Sigmoid colon (tissue), 7 donors: ENCODE results near the gene PDCD1LG2. TPM values are rescaled to one million over a fixed set of nuclear protein-coding genes. Genes with fewer than 3 reads are reported as not detected.
A peak's percentile ranks its signal among the peaks of the same experiment; 100 is the strongest.

Source experiments
- DNase-seq: peaks from one replicate; pipeline ENCODE4 v3.0.0-alpha.2; 2019
- H3K27ac ChIP-seq, 4 donors: fragments of 200-600 bp; sonication (generic); one replicate each; pipeline ENCODE4 v1.5.1; 2016 to 2019; ENCODE audit warnings: mild to moderate bottlenecking in 1 of 4
- H3K27me3 ChIP-seq, 3 donors: fragments of 200-600 bp; sonication (generic); one replicate each; pipeline ENCODE4 v1.5.1; 2019; ENCODE audit warnings: mild to moderate bottlenecking in 1 of 3
- H3K36me3 ChIP-seq, 4 donors: fragments of 200-600 bp; sonication (generic); one replicate each; pipeline ENCODE4 v1.5.1; 2016 to 2019
- H3K4me1 ChIP-seq, 4 donors: fragments of 200-600 bp; sonication (generic); one replicate each; pipeline ENCODE4 v1.5.1; 2017 to 2019
- H3K4me3 ChIP-seq, 4 donors: fragments of 200-600 bp; sonication (generic); one replicate each; pipeline ENCODE4 v1.5.1; 2017 to 2019; ENCODE audit warnings: mild to moderate bottlenecking in 2 of 4, moderate library complexity in 1 of 4
- H3K9me3 ChIP-seq, 4 donors: fragments of 200-600 bp in 3 of 4; sonication (generic) in 3 of 4; one replicate each; pipeline versions ENCODE4 v1.5.1 to v1.6.1; 2013 to 2019
- CTCF ChIP-seq, 4 experiments: fragments of 450-650 bp in 3 of 4; fragments of 200-600 bp in 1 of 4; IDR thresholded peaks; one replicate each; pipeline ENCODE4 v1.5.1; 2016 to 2019; ENCODE audit warnings: antibody characterized with exemption in 4 of 4, mild to moderate bottlenecking in 3 of 4, moderate library complexity in 2 of 4
- EP300 ChIP-seq, 4 donors: sonication (generic); formaldehyde crosslinking; IDR thresholded peaks; one replicate each; pipeline ENCODE4 v1.6.1; 2017; ENCODE audit warnings: antibody characterized with exemption in 4 of 4
- POLR2A ChIP-seq, 2 donors: fragments of 450-650 bp; IDR thresholded peaks; one replicate each; pipeline ENCODE4 v1.6.1; 2016; ENCODE audit warnings: antibody characterized with exemption in 2 of 2, mild to moderate bottlenecking in 2 of 2, moderate library complexity in 2 of 2
- POLR2AphosphoS5 ChIP-seq, 4 donors: sonication (generic); formaldehyde crosslinking; IDR thresholded peaks; one replicate each; pipeline ENCODE4 v1.6.1; 2017; ENCODE audit warnings: antibody characterized with exemption in 4 of 4
- WGBS, 2 donors: extraction: QIAGEN DNeasy Blood & Tissue Kit; methylation state at CpG; one replicate each; pipeline ENCODE4 v1.1.7; 2013; 5-methylcytosine and 5-hydroxymethylcytosine counted together
- intact Hi-C: fragments of 100-400 bp; cut with DNase I; formaldehyde crosslinking; loops from one replicate; pipeline ENCODE4 v1.15.1; 2023
- polyA plus RNA-seq, 3 donors: library from polyadenylated mRNA; stranded (reverse); fragments of 200-250 nt; gene quantifications; one replicate each; pipeline ENCODE4 v1.2.3, GENCODE V29; 2013
- total RNA-seq, 4 donors: library from RNA; depleted of rRNA; stranded (reverse); fragments of >200 nt; gene quantifications; one replicate each; pipeline ENCODE4 v1.1.0, GENCODE V29; 2016
- donor health status: healthy with polysubstance abuse.
- donor health status: Bipolar disorder and iron deficiency.
- donor health status: healthy.

PDCD1LG2 gene
- total and polyA plus RNA-seq, 7 donors: 0.60 to 2.8 (median 1.2) TPM

GRCh38 chr9:5593904-5594303, 83.6 kb downstream of the PDCD1LG2 start:
- no peaks in the 10 kb centered on the region for H3K4me1 ChIP-seq
- no peak overlapping the region for H3K27ac ChIP-seq
- TF ChIP-seq POLR2A (IDR thresholded peaks at IDR 0.05) (no peak), EP300 (IDR thresholded peaks at IDR 0.05) (no peak), POLR2AphosphoS5 (IDR thresholded peaks at IDR 0.05) (no peak), CTCF (IDR thresholded peaks at IDR 0.05) (no peak)
- no peak overlapping the region for H3K4me3 ChIP-seq
- H3K36me3 ChIP-seq: no peaks in the 10 kb centered on the region
- 50 to 80% methylated on average over 2 of the region's 2 CpGs for WGBS, 2 donors
- no peaks in the 10 kb centered on the region for H3K27me3 ChIP-seq
- H3K9me3 ChIP-seq: no peaks in the 10 kb centered on the region
- intact Hi-C loops: loop anchor here (5.0 to 10.0 kb wide), 2 partner anchors 409 to 832 kb away; partner anchors contain the start of gene INSL6
- DNase-seq: no peak

GRCh38 chr9:5596173-5596572, 85.8 kb downstream of the PDCD1LG2 start:
- intact Hi-C loops: loop anchor here (10.0 kb wide), 1 partner anchor 411 kb away; the partner anchor contains the start of gene INSL6
- no peaks in the 10 kb centered on the region for H3K36me3 ChIP-seq
- no peak overlapping the region for H3K27ac ChIP-seq
- DNase-seq: no peak
- no peaks in the 10 kb centered on the region for H3K27me3 ChIP-seq
- WGBS, 2 donors: 44 to 88% methylated on average over 2 of the region's 2 CpGs
- no peak for TF ChIP-seq CTCF (IDR thresholded peaks at IDR 0.05)
- TF ChIP-seq EP300 (IDR thresholded peaks at IDR 0.05): no peak
- no peak for TF ChIP-seq POLR2A (IDR thresholded peaks at IDR 0.05)
- no peak for TF ChIP-seq POLR2AphosphoS5 (IDR thresholded peaks at IDR 0.05)
- no peaks in the 10 kb centered on the region for H3K9me3 ChIP-seq
- no peak overlapping the region for H3K4me3 ChIP-seq
- no peaks in the 10 kb centered on the region for H3K4me1 ChIP-seq

GRCh38 chr9:5608298-5609225, 98.2 kb downstream of the PDCD1LG2 start:
- peak overlapping the region; percentile 23 to 78 (median 26) for H3K27ac ChIP-seq
- WGBS, 2 donors: 49 to 54% methylated on average over 6 of the region's 6 CpGs
- no peak for TF ChIP-seq EP300 (IDR thresholded peaks at IDR 0.05)
- no peak for TF ChIP-seq CTCF (IDR thresholded peaks at IDR 0.05)
- TF ChIP-seq POLR2A (IDR thresholded peaks at IDR 0.05): no peak
- TF ChIP-seq POLR2AphosphoS5 (IDR thresholded peaks at IDR 0.05): no peak

GRCh38 chr9:5609226-5609596, 98.9 kb downstream of the PDCD1LG2 start:
- no peak for DNase-seq
- 58 to 91% methylated on average over 3 of the region's 3 CpGs for WGBS, 2 donors
- H3K4me1 ChIP-seq: peaks cover 0 to 4% (median 2%) of the 10 kb centered on the region in 4 donors
- no peaks in the 10 kb centered on the region for H3K27me3 ChIP-seq
- H3K36me3 ChIP-seq: no peaks in the 10 kb centered on the region
- TF ChIP-seq EP300 (IDR thresholded peaks at IDR 0.05) (no peak), POLR2AphosphoS5 (IDR thresholded peaks at IDR 0.05) (no peak), CTCF (IDR thresholded peaks at IDR 0.05) (no peak), POLR2A (IDR thresholded peaks at IDR 0.05) (no peak)
- no peaks in the 10 kb centered on the region for H3K9me3 ChIP-seq
- H3K4me3 ChIP-seq: peak overlapping the region in 3 of 4 donors; percentile 21 to 30 (median 29)
- peak overlapping the region; percentile 23 to 78 (median 26) for H3K27ac ChIP-seq
- intact Hi-C loops: no loop called here

More at GRCh38 chr9:5608298-5609225, 98.2 kb downstream of the PDCD1LG2 start:
- Histone ChIP-seq H3K4me1 (peaks cover 0 to 4% (median 2%) of the 10 kb centered on the region in 4 donors), H3K27me3 (no peaks in the 10 kb centered on the region), H3K9me3 (no peaks in the 10 kb centered on the region), H3K36me3 (no peaks in the 10 kb centered on the region), H3K4me3 (peak overlapping the region in 3 of 4 donors; percentile 21 to 30 (median 29))
- intact Hi-C loops: no loop called here
- DNase-seq: no peak
